GM19468 (cell line): ENCODE results near the gene ECI1.
"Not testable (repeated sequence)": the region's sequence is repeated elsewhere in the genome, so short reads cannot be mapped to it uniquely, and the experiment has no call there.

ENCODE experiments used
- ATAC-seq: cut with Tn5 transposase; IDR thresholded peaks from one replicate; pipeline ENCODE4 v1.9.1; 2021; ENCODE audit warnings: mild to moderate bottlenecking, moderate library complexity, moderate number of reproducible peaks; ENCODE audit not compliant: unreplicated experiment; ENCODE audit errors: extremely low read depth

ECI1 gene

DNA sequence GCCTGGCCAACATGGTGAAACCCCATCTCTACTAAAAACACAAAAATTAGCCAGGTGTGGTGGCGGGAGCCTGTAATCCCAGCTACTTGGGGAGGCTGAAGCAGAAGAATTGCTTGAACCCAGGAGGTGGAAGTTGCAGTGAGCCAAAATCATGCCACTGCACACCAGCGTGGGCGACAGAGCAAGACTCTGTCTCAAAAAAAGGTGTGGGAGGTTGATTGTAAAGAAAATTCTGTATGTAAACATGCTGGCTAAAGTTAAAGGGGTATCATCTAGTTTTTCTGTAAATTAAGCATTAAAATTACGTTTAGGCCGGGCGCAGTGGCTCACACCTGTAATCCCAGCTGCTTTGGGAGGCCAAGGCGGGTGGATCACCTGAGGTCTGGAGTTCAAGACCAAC, 7.1 kb upstream of the ECI1 start:
- not testable (repeated sequence) for ATAC-seq

DNA sequence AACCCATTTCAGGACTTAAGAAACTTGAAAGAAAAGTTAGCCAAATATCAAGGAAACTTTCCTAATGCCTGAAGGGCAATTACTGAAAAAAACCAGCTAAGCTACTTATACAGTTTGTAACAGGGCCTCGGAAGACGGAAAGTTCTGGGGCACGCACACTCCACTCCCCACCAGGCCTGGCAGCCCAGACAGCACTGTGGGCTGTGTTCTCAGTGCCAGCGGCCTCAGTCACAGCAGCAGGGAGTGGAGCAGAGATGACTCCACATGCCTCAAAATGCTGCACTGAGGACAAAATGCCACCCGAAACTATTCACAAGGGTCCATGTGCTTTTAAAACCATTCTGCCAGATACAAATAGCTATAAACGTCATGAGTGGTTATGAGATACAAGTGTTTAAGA, 6.3 kb upstream of the ECI1 start:
- no peak for ATAC-seq

DNA sequence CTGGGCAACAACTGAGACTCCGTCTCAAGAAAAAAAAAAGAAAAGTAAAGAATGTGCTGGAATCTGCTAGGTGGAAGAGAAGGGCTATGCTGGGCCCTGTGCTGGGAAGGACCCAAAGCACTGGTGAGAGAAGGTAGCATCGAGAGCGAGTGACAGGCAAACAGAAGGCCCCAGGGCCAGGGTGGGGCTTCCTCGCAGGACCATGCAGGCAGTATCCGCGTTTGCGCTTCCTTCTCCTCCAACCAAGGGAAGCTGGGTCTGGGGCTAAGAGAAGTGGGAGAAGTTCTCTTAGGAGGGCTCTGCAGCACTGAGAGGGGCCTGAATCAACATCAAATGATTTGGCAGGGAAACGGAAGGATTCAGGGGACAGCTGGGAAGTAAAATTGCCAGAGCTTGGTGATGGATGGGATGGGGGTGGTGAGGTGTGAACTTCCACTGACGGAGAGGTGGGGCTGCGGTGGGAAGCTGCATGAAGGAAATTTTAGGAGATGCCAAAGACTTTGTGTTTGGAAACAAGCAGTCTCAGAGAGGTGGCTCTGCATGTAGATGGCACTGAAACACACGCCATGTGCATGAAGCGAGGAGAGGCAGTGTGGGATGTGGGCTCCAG, 5.2 kb upstream of the ECI1 start:
- ATAC-seq = no peak

DNA sequence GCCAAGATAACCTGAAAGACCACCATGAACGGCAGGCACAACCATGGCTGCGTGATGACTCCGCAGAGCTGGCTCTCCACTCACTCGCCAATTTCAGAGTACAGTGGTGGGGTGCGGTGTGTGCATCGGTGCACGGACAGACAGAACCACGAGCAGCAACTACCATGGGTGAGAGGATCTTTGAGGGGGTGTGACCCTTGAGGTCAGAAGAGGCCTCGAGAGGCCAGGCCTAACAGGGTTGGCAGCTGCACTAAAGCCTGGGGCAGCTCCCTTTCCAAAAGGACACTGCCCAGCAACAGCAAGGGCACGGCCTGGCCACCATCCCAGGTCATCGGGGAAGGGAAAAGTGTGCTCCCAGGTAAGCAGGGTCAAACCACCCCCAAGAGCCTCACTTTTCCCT, 1.9 kb upstream of the ECI1 start:
- ATAC-seq = no peak

DNA sequence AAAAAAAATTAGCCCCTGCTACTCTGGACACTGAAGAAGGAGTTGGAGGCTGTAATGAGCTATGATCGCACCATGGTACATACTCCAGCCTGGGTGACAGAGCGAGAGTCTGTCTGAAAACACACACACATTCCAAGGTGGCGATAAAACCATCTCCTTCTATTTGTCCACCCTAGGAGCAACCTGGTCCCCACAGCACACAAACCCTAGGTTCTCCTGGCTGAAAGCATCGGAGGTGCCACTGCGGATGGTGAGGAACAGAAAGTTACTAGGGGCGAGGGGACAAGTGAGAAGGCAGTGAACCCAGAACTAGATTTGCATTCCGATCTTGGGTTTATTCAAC, 1.4 kb upstream of the ECI1 start:
- no peak for ATAC-seq

DNA sequence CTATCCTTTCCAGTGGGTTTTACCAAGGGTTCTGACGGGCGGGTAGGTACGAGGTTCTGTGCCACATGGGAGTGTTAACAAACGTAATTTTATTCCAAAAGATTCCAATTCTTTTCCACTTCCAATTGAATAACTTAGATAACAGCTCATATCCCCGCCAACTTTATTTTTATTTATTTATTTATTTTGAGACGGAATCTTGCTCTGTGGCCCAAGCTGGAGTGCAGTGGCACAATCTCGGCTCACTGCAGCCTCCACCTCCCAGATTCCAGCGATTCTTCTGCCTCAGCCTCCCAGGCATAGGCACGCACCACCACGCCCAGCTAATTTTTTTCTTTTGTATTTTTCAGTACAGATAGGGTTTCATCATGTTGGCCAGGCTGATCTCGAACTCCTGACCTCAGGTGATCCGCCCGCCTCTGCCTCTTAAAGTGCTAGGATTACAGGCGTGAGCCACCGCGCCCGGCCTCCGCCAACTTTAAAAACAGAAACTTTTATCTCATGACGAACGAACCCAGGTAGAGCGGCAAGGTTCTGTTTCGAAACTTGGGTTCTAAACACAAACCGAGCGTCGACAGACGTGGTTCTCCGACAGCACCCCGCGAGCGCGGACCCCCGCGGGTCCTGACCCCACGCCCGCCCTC, 613 bp downstream of the ECI1 start:
- no peak for ATAC-seq

DNA sequence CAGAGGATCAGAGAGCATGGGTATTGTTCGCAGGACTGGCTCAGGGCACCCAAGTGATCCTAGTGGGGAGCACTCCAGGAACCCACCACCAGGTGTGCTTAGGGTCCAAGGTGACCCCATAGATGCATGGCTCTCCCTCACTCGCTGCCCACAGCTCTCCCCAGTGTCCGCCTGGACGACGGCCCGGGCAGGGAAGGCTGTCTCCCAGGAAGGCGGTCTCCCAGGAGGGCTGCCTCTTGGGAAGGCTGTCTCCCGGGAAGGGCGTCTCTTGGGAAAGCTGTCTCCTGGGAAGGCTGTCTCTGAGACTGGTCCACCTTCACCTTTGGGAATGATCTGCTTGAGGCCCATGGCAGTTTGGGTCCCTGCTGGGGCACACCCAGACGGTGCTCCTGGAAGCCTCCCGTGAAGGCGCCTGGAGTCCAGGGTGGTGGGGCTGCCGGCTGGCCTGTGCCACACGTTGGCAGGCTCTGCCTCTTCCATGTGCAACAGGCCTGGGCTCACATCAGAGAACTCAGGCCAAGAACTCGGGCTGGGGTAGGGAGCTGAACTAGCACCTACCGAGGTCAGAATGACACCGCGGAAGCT, 5.0 kb downstream of the ECI1 start:
- no peak for ATAC-seq

DNA sequence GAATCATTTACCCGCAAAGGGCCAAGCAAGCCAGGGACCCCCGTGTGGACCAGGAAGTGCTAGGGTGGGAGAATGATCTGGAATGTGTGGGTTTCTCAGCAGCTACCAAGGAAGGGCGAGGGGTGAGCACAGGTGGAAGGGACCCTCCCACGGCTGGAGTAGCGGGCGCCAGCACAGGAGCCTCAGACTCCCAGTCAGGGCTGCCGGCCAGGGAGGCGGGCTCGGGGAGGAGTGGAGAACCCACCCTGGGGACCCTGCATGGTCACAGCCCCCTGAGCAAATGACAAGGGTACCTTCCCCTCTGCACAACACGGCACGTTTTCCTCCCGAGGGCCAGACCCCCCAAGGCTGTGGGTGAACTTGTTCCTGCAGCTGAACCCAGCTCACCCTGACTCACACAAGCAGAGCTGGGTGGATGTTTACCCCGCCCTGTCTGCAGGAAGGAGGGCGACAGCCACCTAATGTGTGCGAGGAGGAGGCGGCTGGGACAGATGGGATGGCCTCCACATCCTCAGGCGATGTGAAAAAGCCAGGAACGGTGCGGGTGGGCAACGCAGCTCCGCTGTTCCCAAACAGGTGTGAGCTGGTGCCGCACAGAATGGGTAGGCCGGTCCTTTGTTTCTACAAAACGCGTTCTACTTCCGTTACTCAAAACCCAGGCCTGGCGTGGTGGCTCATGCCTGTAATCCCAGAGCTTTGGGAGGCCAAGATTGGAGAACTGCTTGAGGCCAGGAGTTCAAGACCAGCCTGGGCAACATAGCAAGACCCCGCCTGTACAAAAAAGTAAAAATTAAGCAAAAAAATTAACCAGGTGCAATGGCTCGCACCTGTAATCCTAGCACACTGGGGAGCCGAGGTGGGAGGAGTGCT, 6.2 kb downstream of the ECI1 start:
- ATAC-seq = no peak

DNA sequence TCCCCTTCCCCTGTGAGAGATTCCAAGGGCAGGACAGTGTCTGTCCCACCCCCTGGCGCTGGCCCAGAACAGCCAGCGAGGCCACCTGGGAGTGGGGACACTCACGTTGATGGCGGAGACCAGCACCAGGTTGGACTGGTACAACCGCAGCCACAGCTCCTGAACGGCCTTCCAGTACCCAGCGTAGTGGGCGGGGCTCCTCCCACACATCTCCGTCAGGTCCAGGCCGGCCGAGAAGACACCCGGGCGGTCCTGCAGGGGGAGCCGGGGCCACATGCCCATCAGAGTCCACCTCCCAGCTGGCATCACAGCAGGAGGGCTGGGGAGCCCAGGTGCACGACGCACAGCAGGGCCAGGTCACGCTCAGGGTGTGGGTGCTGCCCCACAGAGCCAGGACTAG, 7.1 kb downstream of the ECI1 start:
- ATAC-seq = no peak

DNA sequence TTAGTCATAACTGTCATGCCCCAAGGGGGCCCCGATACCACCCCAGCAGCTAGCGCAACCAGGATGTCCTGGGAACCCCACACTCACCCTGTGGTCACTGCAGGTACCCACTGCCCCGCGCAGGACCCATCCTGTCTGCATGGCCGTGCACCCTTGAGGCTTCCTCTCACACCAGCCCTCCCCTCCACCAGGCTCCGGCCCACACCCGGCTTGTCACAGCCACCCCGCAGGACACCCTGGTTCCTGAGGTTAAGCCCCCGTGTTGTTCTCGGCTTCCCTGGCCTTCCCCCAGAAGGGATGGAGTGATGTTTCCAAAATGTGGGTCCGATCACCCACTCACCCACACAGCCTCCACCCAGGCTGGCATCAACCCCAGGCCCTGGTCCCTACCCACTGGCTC, 7.6 kb downstream of the ECI1 start:
- ATAC-seq = no peak

DNA sequence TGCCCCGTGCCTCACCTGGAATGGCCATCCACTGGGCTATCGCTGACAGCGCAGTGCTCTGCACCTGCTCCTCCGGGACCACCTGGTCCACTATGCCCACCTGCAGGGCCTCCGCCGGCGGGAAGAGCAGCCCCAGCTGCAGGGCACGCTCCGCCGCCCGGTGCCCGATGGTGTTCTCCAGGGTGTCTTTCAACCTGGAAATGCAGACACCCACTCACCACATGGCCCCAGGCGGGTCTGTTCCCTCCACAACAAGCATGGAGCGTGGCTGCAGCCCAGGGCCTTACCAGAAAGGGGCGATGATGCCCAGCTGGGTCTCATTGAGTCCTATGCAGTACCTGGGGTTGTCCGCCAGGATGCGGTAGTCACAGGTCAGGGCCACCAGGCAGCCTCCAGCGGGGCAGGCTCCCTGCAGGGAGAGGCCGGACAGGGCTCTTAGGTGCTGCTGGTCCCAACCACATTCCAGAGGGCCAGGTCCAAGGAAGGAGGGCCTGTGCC, 8.3 kb downstream of the ECI1 start:
- no peak for ATAC-seq

DNA sequence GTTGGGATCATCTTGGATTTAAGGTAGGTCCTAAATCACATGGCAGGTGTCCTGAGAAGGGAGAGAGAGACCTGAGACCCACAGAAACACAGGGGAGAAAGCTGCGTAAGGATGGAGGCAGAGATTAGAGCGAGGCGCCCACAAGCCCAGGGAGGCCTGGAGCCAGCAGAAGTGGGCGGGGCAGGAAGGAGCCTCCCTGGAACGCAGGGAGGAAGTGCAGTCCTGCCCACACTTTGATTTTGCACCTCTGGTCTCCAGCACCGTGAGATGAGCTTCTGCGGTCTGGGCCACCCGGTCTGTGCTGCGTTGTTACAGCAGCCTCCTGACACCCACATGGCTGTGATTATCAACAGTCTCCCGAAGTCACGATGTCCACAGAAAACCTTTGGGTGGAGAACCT, 8.8 kb downstream of the ECI1 start:
- no peak for ATAC-seq

DNA sequence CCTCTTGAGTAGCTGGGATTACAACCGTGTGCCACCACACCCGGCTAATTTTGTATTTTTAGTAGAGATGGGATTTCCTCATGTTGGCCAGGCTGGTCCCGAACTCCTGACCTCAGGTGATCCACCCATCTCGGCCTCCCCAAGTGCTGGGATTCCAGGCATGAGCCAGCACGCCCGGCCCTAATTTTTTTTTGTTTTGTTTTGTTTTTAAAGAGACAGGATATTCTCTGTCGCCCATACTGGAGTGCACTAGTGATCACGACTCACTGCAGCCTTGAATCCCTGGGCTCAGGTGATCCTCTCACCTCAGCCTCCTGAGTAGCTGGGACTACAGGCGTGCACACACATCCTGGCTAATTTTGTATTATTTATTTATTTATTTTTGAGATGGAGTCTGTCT, 11.1 kb downstream of the ECI1 start:
- ATAC-seq = not testable (repeated sequence)

DNA sequence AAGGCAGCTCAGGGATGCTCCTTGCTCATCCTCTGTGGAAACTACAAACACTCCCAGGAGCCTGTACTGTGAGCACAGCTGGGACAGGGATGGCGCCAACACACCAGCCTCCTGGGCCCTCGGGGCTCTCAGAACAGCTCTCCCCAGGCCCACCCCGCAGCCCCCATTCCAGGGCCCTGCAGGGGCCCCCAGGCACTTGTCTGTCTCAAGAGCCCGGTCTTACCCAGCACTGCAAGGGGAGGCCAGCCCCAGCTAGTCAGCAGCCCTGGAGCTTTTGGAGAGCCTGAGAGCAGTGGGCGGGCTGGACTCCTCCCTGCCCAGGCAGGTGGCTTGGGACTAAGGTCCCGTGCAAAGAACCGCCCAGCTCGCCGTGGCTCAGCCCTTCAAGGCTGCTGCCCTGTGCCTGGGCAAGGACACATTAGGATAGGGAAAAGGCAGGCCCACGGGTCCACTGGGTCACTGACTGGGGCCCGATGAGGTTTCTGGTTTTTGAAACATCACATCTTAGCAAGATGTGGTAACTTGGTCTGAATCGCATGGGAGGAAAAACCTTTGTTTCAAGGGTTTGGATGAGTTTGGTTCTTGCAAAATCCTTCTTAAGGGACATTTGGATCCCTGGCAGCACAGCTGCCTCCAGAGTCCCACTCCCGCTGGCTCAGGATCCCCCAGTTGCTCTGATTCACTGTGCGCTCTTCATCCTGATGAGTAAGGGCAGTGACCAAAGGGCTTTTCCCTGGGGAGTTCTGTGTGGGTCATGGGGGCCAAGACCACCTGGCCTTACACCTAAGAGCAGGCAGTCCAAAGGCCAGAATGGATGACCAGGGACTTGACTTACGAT, 12.3 kb downstream of the ECI1 start:
- ATAC-seq = no peak

DNA sequence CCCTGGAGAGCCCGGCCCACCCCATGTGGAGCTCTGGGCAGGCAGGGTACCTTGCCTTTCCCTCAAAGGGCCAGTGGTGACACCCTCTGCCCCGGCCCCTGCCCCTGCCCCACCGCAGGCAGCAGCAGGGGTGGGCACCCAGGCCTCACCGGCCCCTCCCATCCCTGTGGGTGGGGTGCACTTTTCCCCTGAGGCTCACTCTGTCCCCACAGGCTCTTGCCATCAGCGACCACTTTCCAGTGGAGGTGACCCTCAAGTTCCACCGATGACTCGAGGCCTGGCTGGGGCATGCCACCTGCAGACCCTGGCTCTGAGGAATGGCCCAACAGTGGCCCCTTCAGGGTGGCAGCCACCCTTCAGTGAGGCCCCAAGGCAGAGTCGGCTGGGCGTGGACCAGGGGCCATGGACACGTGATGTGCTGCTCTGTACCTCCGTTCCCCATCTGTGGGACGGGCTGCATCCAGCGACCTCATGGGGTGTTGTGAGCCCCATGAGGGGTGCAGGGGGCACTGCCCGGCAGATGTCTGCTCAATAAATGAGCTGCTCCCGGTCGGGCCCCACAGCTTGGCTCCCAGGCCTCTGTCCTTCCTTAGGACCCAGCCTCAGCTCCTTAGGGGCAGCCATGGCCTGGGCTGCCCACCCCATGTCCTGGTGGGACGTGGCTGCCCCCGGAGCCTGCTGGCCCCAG, 13.1 kb downstream of the ECI1 start:
- no peak for ATAC-seq

DNA sequence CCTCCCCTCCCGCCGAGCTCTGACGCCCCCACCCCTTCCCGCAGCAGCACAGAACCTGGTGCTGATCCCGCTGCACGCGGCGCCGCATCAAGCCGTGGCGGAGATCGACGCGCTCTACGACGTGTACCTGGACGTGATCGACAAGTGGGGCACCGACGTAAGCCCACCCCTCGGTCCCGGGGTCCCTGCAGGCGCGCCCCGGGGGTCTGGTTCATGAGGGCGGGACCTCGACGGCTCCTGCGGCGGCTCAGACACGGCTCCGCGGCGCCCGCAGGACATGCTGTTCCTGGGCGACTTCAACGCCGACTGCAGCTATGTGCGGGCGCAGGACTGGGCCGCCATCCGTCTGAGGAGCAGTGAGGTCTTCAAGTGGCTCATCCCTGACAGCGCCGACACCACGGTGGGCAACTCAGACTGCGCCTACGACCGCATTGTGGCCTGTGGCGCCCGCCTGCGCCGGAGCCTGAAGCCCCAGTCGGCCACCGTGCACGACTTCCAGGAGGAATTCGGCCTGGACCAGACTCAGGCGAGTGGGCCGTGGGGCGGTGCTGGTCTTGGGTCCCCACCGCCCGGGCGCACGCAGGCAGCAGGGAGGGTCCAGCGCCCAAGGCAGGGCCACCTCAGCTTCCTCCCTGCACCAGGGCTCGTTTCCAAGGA, 13.8 kb downstream of the ECI1 start:
- ATAC-seq = no peak

DNA sequence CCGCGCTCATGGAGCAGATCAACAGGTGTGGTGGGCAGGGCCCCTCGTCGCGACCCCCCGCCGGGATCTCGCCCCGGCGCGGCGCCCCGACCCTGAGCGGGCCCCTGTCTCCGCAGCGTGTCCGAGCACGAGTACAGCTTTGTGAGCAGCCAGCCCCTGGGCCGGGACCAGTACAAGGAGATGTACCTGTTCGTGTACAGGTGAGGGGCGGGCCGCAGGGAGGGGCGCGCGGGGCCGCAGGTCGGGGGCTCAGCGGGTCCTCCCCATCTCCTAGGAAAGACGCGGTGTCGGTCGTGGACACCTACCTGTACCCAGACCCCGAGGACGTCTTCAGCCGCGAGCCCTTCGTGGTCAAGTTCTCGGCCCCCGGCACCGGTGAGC, 14.3 kb downstream of the ECI1 start:
- ATAC-seq = no peak

DNA sequence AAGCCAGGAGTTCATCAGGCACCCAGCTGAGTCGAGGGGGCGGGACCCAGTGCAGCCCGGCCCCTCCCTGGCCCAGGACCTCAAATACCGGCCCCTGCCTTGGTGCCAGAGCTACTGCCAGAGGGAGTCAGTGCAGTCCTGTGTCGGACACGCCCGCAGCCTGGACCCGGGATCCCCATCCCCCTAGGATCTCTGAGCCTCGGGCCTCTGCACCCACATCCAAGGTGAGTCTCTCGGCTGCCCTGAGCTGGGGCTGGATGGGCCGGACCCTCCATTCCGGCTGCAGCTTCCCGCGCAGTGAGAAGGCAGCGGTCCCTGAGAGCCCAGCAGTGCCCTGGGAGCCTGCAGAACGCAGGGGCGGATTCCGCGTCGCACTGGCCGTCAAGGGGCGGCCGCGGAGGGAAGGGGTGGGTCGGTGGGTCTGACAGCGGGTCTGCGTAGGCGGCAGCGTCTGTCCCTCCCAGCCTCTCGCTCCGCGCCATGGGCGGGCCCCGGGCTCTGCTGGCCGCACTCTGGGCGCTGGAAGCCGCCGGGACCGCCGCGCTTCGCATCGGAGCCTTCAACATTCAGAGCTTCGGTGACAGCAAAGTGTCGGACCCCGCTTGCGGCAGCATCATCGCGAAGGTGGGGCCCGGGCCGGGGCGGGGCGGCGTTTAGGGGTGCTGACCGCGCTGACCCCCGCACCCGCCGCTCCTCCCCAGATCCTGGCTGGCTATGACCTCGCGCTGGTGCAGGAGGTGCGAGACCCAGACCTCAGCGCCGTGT, 14.9 kb downstream of the ECI1 start, which contains the start of gene DNASE1L2:
Gene DNASE1L2 (plus strand): TSS at position 108 of the 765 bp plus-strand sequence. CDS start 373 bp downstream, at position 481.
- ATAC-seq = no peak
